ENCODE results near the gene AMDHD2. TPM values are rescaled to one million over a fixed set of nuclear protein-coding genes. Genes with fewer than 3 reads are reported as not detected.
"Not testable (repeated sequence)": the region's sequence is repeated elsewhere in the genome, so short reads cannot be mapped to it uniquely, and the experiment has no call there.

AMDHD2 gene
- total RNA-seq, 1 experiment from 2014 or later: 25.9 TPM

DNA sequence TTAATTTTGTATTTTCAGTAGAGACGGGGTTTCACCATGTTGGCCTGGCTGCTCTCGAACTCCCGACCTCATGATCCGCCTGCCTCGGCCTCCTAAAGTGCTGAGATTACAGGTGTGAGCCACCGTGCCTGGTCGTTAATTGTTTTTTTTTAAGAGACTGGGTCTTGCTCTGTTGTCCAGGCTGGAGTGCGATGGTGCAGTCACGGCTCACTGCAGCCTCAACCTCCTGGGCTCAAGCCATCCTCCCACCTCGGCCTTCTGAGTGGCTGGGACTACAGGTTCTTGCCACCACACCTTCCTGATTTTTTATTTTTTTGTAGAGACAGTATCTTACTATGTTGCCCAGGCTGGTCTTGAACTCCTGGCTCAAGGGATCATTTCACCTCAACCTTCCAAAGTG lies 40.2 kb upstream of the AMDHD2 start:
- H3K9me3 ChIP-seq, H3K4me3 ChIP-seq, H3K36me3 ChIP-seq, DNase-seq, H3K27me3 ChIP-seq: not testable (repeated sequence)

DNA sequence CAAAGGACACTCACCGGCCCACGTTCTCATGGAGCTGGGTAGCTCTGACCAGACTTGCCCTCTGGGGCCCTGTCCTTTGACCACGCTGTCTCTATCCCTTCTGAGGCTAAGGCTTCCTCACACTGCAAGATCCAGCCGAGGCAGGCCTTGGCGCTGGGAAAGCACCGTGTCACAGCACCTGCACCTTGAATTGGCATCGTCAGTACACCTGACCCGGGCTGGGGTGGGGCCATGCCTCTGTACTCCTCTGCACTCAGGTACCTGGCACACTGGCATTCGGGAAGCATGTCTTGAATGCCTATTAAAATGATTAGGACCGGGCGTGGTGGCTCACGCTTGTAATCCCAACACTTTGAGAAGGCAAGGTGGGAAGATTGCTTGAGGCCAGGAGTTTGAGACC lies 39.2 kb upstream of the AMDHD2 start:
- H3K27me3 ChIP-seq: no peaks in the 10 kb centered on the region
- no peaks in the 10 kb centered on the region for H3K9me3 ChIP-seq
- no peak for DNase-seq
- no peaks in the 10 kb centered on the region for H3K36me3 ChIP-seq
- no peak overlapping the region for H3K4me3 ChIP-seq

DNA sequence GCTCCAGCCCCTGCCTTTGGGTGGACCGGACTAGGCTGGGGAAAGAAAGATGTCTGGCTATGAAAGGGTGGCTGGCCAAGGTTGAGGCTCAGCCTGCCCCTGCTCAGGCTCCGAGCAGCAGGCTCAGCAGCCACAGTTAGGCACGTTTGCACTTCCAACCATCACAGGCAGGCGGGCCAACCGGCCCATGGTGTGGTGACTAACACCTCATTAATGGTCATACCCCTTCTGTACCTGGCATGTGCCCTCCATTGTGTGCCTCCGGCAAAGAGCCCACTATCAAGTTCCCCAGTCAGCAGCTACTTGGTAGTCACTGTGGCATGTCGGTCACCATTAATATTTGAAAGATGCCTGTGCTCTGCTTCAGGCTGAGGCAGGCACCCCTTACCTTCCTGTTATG lies 38.5 kb upstream of the AMDHD2 start:
- DNase-seq: no peak
- no peaks in the 10 kb centered on the region for H3K36me3 ChIP-seq
- no peaks in the 10 kb centered on the region for H3K27me3 ChIP-seq
- no peaks in the 10 kb centered on the region for H3K9me3 ChIP-seq
- H3K4me3 ChIP-seq: no peak overlapping the region

DNA sequence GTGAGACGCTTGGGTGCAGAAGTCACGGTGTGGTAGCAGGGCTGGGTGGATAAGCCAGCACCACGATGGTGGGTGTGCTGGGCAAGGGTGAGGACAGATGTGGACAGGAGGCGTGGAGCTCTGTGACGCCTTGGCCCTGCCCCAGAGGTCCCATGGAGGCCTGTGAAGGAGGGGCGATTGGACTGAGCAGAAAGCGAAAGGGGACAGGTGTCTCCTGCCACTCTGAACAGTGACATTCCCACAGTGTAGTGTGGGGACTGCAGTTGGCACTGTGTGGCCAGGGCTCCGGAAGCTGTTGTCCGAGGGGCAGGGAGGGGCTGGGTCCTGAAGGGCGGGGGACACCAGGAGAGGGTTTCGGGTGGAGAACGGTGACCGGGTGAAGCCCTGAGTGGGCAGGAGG lies 37.9 kb upstream of the AMDHD2 start:
- Histone ChIP-seq H3K9me3 (no peaks in the 10 kb centered on the region), H3K36me3 (no peaks in the 10 kb centered on the region), H3K27me3 (no peaks in the 10 kb centered on the region), H3K4me3 (no peak overlapping the region)
- no peak for DNase-seq

DNA sequence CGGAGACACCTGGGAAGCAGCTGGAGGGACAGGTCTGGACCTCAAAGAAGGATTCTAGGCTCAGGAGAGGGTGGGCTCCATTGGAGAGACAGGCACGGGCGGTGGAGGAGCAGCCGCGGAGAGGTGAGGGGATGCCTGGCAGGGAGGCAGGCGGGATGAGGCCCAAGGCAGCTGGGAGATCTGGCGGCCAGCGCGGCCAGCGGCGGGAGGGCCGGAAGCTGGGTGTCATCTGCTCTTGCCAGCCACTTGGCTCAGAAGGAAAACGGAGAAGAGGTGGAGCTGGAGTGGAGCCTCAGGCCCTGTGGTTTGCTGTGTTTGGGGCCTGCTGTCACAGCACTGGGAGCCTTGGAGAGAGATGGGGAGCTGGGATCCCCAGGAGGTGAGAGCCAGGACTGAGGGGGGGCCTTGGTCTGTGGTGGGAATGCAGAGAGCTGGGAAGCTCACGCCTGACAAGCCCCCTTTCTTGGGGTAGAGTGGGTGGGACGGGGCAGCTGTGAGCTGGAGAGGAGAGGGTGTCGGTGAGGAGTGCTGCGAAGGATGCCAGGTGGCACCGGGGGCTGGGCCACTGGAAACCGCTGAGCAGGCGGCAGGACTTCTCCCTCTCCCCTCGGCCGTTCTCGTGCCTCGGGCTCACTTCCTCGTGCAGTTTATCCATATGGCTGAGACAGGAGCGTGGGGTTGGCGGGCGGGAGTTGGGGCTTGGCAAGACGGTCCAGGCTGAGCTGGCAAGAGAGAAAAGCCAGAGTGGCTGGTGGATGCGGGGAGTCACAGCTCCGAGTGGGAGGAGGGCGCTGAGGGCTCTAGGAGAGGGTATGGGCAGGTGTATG lies 37.2 kb upstream of the AMDHD2 start:
- DNase-seq: peak; percentile 80
- Histone ChIP-seq H3K36me3 (no peaks in the 10 kb centered on the region), H3K4me3 (no peak overlapping the region), H3K9me3 (no peaks in the 10 kb centered on the region), H3K27me3 (no peaks in the 10 kb centered on the region)

DNA sequence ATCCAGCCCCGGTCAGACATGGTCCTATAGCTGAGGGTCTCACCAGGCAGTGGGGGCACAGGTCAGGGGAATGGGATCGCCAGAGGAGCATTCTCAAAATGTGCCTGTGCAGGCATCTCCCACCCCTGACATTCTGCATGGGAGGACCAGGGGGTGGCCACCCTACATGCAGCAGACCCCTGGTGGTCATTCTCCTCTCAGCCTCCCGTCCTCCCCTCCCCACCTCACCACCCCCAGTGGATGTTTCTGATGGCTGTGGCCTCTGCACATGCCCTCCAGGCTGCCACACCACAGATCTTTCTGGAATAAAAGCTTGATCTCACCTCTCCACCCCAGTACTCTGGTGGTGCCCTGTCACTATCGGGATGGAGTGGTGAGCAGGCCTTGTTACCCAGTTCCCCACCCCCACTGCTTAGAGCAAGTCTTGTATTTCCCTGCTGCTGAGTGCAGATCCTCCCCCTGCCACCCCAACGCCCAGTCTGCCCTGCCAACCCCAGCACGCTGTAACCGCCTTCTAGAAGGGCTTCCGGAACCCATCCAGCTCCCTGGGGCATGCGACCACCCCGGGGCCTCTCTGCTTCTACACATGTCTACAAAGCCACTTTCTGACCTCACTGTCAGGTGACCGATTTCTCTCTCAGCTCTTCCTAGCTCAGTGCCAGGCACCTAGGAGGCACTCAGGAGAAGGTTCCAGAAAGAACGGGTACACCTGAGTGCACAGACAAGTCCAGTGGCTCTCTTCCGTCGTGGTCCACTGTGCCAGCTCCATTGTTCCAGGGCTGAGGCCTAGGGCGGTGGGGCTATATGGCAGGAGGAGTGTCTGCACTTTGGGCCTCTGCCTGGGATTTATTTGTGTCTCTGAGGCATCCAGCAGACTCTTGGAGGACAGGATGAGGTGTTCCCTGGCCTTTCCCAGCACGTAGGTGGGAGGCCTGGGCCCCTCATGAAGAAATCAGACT lies 36.0 kb upstream of the AMDHD2 start:
- H3K27me3 ChIP-seq: no peaks in the 10 kb centered on the region
- no peaks in the 10 kb centered on the region for H3K9me3 ChIP-seq
- H3K4me3 ChIP-seq: no peak overlapping the region
- no peaks in the 10 kb centered on the region for H3K36me3 ChIP-seq
- no peak for DNase-seq

DNA sequence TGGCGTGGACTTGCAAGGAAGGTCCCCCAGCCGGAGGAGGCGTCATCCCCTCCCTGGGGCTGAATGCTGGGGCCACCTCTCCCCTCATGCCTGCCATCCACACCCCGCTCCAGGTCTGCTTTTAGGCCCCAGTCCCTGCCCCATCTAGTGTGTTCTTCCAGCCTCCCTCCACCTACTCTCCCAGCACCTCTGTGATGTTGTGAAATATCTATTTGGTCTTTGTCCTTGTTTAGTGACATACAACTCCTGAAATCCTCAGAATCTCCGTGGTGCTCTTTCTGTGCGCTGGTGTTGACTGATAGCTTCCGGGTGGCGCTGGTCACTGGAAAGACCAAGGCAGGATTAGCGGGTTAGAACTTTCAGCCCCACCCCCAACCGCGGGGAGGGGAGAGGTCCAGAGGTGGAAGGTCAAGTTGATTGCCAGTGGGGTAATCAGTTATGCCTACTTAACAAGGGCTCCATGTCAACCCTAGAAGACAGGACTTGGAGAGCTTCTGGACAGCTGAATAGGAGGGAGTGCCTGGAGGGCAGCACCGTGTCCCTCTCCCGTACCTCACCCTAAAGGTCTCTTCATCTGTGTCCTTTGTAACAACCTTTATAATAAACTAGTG lies 35.2 kb upstream of the AMDHD2 start:
- no peak overlapping the region for H3K4me3 ChIP-seq
- no peaks in the 10 kb centered on the region for H3K9me3 ChIP-seq
- H3K27me3 ChIP-seq: no peaks in the 10 kb centered on the region
- DNase-seq: no peak
- no peaks in the 10 kb centered on the region for H3K36me3 ChIP-seq

DNA sequence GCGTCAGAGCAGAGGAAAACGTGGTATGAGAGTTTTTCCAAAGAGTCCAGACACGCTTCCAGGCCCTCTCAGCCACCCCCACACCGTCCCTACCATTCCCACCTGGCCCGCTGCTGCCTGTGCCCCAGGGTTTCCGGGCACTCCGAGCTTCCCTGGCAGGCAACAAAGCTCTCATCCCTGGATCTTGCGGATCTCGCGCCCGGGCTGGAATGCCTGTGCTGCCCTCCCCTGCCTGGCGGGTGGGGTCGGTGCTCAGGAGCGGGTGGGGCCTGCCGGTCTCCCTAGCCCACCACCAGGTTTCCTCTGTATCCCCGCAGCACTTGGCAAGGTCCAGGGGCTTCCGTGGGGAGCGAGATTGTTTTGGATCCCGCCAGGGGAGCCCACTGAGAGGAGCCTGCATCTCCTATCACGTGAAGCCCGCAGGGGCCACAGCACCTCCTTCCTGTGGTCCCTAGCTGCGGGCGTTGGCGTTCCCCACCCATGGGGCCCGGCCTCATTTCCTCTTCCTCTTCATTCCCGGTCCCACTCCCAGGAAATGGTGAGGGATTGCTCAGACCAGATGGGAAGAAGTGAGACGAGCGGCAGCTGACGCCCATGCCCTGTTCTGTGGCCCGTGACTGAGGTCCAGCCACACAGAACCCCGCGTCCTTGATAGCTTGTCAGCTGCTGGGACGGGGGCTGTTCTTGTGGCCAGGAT lies 34.2 kb upstream of the AMDHD2 start:
- no peak for DNase-seq
- Histone ChIP-seq H3K36me3 (no peaks in the 10 kb centered on the region; the same call in 1 of the 2 replicates), H3K27me3 (no peaks in the 10 kb centered on the region), H3K4me3 (no peak overlapping the region), H3K9me3 (no peaks in the 10 kb centered on the region)

DNA sequence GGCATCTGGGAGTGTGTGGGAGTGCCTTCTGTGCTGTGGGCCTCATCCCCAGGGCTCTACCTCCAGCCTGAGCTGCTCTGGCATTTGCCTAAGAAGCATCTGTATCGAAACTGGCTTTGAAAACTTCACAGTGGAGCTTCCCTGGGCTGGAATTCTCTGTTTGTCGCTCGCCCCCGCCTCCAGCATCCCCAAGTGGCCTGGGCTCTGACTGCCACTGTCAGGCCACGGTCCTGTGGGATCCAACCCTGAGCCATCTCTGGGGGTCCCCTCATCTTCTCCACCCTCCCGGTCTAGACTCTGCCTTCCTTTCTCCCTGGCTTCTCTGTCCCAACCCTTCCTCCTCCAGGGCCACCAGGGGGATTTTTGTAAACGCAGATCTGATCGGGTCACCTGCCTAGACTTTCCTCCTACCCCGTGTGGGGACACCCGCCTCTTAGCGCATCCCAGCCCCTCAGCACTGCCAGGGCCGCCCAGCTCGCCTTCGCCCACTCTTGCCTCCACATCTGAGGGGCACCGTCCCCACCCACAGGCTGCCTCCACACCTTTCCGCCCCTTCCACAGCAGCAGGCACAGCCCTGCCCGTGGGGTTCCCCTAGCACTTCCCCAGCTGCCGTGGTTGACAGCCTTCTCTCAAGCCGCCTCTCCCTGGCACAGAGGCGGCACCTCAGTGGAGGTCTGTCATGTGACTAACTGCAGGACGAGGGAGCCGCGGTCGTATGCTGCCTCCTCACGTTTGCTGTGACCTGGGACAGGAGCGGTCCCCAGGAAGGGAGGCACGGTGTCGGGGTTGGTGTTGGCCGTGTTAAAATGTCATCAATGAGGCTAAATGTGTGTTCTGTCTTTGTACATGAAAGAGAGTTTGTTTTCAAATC lies 33.3 kb upstream of the AMDHD2 start:
- Histone ChIP-seq H3K27me3 (no peaks in the 10 kb centered on the region), H3K9me3 (no peaks in the 10 kb centered on the region), H3K4me3 (no peak overlapping the region), H3K36me3 (no peaks in the 10 kb centered on the region; the same call in 1 of the 2 replicates)
- DNase-seq: no peak

DNA sequence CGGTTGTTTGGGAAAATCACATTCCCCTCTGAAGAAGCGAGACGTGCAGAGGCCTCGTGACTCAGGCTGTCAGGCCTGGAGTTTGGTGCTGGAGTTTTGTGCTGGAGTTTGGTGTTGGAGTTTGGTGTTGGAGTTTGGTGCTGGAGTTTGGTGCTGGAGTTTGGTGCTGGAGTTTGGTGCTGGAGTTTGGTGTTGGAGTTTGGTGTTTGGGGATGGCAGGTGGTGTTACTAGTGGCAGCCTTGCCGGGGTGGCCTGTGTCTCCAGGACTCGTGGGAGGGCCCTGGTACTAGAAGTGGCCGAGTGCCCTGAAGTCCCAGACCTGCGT lies 32.7 kb upstream of the AMDHD2 start:
- Histone ChIP-seq H3K27me3 (no peaks in the 10 kb centered on the region), H3K4me3 (no peak overlapping the region), H3K9me3 (no peaks in the 10 kb centered on the region), H3K36me3 (no peaks in the 10 kb centered on the region; the same call in 1 of the 2 replicates)
- no peak for DNase-seq

DNA sequence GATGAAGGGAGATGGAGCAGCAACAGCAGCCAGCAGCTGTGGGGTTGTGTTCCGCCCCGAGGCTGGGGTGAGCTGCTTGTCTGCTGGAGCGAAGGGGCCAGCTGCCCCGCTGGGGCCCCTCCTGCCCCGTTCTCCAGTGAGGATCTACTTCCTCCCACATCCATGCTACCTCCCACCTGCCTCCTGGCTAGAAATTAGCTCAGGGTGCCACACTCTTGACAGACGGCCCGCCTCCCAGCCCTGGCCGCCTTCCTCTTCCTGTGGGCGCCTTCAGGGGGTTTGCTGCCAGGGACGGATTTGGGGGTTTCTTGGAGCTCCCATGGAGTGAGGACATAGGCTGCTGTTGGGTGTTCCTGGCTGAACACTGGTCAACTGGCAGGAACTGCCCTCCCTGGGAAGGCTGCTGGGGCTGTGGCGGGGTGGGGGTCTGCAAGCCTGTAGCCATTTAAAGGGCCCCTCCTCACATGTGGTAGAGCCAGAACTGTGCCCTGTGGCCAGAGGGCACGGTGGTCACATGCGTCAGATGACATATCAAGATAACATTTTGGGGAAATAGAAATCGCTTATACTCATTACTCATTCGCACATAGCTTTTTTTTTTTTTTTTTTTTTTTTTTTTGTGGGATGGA lies 32.2 kb upstream of the AMDHD2 start:
- no peak for DNase-seq
- no peaks in the 10 kb centered on the region for H3K9me3 ChIP-seq

DNA sequence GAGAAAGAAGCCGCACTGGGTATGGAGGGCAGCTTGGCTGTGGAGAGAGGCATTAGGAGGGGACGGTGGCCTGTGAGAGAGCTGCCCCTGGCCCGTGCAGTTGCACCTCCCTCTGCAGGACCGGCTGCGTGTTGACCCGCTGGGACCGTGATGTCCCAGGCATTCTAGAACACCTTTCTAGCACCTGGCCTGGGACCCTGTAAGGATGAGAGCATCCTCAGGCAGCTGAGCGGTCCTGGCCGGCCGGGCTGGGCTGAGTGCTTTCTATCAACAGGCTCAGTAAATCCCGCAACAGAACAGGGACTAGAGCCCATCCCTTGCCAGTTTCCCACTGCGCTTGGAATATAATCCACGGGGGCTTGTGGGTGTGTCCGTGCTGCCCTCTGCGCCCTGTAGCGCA lies 30.6 kb upstream of the AMDHD2 start:
- no peak overlapping the region for H3K4me3 ChIP-seq
- no peaks in the 10 kb centered on the region for H3K9me3 ChIP-seq
- DNase-seq: no peak

More for the DNA sequence above, 32.2 kb upstream of the AMDHD2 start:
- Histone ChIP-seq H3K4me3 (no peak overlapping the region), H3K27me3 (no peaks in the 10 kb centered on the region), H3K36me3 (no peaks in the 10 kb centered on the region; the same call in 1 of the 2 replicates)

DNA sequence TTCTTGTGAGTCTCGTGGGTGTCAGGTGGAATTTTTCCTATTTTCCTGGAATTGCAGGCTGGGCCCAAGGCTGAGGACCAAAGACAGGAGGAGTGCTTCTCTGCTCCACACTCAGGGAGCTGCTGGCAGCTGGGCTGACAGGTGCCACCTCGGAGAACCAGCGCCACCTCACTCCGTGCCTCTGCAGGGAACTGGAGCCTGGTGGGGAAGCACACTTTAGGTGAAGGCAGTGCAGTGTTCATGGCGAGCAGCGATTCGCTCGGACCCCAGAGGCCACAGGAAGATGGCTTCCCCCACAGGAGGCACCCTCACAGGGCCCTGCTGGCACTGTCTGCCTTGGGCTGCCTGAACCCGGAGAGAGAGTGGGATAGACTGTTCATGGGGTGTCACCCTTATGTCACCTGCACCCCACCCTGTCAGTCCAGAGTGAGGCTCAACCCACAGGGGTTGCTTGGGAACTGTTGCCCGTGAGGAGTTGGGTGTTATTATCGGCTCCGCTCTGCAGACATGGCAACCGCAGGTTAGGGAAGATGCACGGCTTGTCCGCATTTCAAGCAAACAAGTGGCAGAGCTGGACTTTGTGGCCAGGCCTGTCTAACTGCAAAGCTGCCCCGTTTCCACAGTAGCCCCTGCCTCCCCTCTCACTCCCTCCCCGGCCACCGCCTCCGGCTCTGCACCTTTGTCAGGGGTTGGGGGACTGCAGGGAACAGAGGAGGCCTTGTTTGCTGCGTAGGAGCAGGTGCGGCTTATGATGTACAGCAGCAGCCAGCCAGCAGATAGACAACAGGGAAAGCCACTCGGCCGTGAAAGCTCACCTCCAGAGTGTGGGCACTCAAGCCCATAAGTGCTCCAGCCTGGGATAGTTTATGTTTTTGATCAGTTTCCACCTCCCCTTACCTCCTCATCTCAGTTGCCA lies 29.7 kb upstream of the AMDHD2 start:
- H3K27me3 ChIP-seq: no peaks in the 10 kb centered on the region
- DNase-seq: no peak
- no peak overlapping the region for H3K4me3 ChIP-seq
- no peaks in the 10 kb centered on the region; the same call in 1 of the 2 replicates for H3K36me3 ChIP-seq
- H3K9me3 ChIP-seq: no peaks in the 10 kb centered on the region

More for the DNA sequence above, 30.6 kb upstream of the AMDHD2 start:
- H3K36me3 ChIP-seq: no peaks in the 10 kb centered on the region; the same call in 1 of the 2 replicates
- H3K27me3 ChIP-seq: no peaks in the 10 kb centered on the region

DNA sequence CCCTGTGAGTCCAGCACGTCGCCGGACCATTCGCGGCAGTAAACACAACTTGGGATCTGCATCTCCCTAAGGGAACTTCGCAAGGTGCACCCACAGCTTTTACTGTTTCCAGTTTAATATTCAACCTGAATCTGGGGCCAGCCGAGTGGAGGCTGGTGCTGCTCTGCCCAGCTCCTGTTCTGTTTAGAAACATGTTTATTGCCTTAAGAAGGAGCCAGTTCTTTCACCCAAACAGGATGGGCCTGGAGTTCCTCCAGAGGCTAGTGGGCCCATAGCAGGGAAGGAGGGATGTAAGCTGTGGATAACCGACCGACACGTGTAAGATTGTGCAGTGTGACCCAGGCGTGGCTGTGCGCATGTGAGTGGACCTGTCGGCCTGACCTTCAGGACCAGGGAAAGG lies 27.9 kb upstream of the AMDHD2 start:
- DNase-seq: no peak
- H3K9me3 ChIP-seq: no peaks in the 10 kb centered on the region
- no peaks in the 10 kb centered on the region for H3K27me3 ChIP-seq
- H3K4me3 ChIP-seq: no peak overlapping the region
- H3K36me3 ChIP-seq: peaks cover 4% of the 10 kb centered on the region

All from MG63 (cell line).